Measurements from ENCODE around the gene MIEF2.

DNA sequence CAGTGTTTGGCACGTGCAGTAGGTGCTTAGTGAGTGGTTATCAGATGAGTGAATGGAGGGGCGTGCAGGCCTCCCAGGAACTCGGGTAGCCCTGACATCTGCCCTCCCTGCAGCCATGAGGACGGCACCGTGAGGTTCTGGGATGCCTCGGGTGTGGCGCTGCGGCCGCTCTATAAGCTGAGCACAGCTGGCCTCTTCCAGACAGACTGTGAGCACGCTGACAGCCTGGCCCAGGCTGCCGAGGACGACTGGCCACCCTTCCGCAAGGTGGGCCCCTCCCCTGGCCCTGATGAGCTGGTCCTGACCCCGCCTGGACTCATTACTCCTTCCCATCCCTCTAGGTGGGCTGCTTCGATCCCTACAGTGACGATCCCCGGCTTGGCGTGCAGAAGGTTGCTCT, 24.0 kb upstream of the MIEF2 start:
- TF ChIP-seq, protein P1, sequence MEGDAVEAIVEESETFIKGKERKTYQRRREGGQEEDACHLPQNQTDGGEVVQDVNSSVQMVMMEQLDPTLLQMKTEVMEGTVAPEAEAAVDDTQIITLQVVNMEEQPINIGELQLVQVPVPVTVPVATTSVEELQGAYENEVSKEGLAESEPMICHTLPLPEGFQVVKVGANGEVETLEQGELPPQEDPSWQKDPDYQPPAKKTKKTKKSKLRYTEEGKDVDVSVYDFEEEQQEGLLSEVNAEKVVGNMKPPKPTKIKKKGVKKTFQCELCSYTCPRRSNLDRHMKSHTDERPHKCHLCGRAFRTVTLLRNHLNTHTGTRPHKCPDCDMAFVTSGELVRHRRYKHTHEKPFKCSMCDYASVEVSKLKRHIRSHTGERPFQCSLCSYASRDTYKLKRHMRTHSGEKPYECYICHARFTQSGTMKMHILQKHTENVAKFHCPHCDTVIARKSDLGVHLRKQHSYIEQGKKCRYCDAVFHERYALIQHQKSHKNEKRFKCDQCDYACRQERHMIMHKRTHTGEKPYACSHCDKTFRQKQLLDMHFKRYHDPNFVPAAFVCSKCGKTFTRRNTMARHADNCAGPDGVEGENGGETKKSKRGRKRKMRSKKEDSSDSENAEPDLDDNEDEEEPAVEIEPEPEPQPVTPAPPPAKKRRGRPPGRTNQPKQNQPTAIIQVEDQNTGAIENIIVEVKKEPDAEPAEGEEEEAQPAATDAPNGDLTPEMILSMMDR (IDR thresholded peaks at IDR 0.05) = no peak
- no peak for TF ChIP-seq POLR2A (IDR thresholded peaks at IDR 0.05)
